Measurements from ENCODE around the gene SDK2. TPM values are rescaled to one million over a fixed set of nuclear protein-coding genes. Genes with fewer than 3 reads are reported as not detected.

Gene SDK2
- total and polyA plus RNA-seq, 7 experiments from 2014 or later: 0.64 to 14.1 (median 8.2) TPM

DNA sequence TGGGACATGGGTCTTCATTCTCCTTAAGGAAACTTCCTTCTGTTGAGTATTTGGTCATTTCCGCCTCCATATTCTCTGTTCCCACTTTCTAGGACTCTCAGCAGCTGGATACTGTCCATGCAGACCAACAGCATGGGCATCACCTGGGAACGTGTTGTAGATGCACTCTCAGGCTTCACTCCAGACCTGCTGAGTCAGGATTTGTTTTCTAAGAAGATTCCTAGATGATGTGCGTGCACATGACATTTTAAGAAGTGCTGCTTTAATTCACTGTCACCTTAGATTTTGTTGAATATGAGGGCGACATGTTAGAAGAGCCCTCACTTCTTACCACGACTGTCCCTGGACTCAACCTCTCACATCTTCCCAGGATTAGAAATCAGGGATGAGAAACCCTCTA, 10.0 kb upstream of the SDK2 start:
- Mint-ChIP-seq H3K27me3 (peaks cover 0 to 24% (median 0%) of the 10 kb centered on the region in 5 donors), H3K9me3 (peaks cover 9 to 23% (median 15%) of the 10 kb centered on the region in 11 donors), H3K36me3 (peaks cover 0 to 20% (median 11%) of the 10 kb centered on the region in 5 donors), H3K4me3 (no peak overlapping the region), H3K4me1 (peaks cover 5 to 28% (median 14%) of the 10 kb centered on the region in 7 donors), H3K27ac (no peak overlapping the region)
- ChIA-PET CTCF (no interaction called here), POLR2A (no interaction called here)
- no peaks in the 10 kb centered on the region for H3K4me1 ChIP-seq (ENCODE audit: control insufficient read depth in 2 of 2, insufficient read depth in 2 of 2, low read length in 2 of 2)
- H3K4me3 ChIP-seq (ENCODE audit: low read length): no peak overlapping the region
- H3K36me3 ChIP-seq (ENCODE audit: control insufficient read depth in 2 of 3, insufficient read depth in 3 of 3, low read length in 3 of 3): no peaks in the 10 kb centered on the region
- no peak for ATAC-seq
- intact Hi-C loops (cut with micrococcal nuclease): no loop called here
- DNase-seq: no peak
- no peaks in the 10 kb centered on the region for H3K27me3 ChIP-seq (ENCODE audit: control insufficient read depth in 2 of 2, insufficient read depth in 2 of 2, low read length in 2 of 2)
- peaks cover 0 to 15% (median 3%) of the 10 kb centered on the region in 3 experiments for H3K9me3 ChIP-seq (ENCODE audit: control insufficient read depth in 2 of 3, low read length in 3 of 3)
- H3K27ac ChIP-seq (ENCODE audit: low read depth, low read length): no peak overlapping the region

- Histone ChIP-seq H3K27ac (ENCODE audit: low read depth, low read length) (no peak overlapping the region), H3K27me3 (ENCODE audit: control insufficient read depth in 2 of 2, insufficient read depth in 2 of 2, low read length in 2 of 2) (no peaks in the 10 kb centered on the region), H3K36me3 (ENCODE audit: control insufficient read depth in 2 of 3, insufficient read depth in 3 of 3, low read length in 3 of 3) (no peaks in the 10 kb centered on the region), H3K4me3 (ENCODE audit: low read length) (no peak overlapping the region), H3K9me3 (ENCODE audit: control insufficient read depth in 2 of 3, low read length in 3 of 3) (peaks cover 0 to 15% (median 3%) of the 10 kb centered on the region in 3 experiments), H3K4me1 (ENCODE audit: control insufficient read depth in 2 of 2, insufficient read depth in 2 of 2, low read length in 2 of 2) (no peaks in the 10 kb centered on the region)
- peaks cover 5 to 28% (median 14%) of the 10 kb centered on the region in 7 donors for H3K4me1 Mint-ChIP-seq
- H3K27me3 Mint-ChIP-seq: peaks cover 0 to 26% (median 0%) of the 10 kb centered on the region in 5 donors
- POLR2A ChIA-PET: no interaction called here
- CTCF ChIA-PET: no interaction called here
- intact Hi-C loops (cut with micrococcal nuclease): no loop called here
- no peak for ATAC-seq
- peaks cover 9 to 23% (median 15%) of the 10 kb centered on the region in 11 donors for H3K9me3 Mint-ChIP-seq
- no peak overlapping the region for H3K4me3 Mint-ChIP-seq
- H3K27ac Mint-ChIP-seq: peak overlapping the region in 2 of 9 donors; percentile 7 to 62
- no peak for DNase-seq
- peaks cover 0 to 20% (median 11%) of the 10 kb centered on the region in 5 donors for H3K36me3 Mint-ChIP-seq
These were observed 9.6 kb upstream of the SDK2 start for GRCh38 chr17:73653810-73654209.

DNA sequence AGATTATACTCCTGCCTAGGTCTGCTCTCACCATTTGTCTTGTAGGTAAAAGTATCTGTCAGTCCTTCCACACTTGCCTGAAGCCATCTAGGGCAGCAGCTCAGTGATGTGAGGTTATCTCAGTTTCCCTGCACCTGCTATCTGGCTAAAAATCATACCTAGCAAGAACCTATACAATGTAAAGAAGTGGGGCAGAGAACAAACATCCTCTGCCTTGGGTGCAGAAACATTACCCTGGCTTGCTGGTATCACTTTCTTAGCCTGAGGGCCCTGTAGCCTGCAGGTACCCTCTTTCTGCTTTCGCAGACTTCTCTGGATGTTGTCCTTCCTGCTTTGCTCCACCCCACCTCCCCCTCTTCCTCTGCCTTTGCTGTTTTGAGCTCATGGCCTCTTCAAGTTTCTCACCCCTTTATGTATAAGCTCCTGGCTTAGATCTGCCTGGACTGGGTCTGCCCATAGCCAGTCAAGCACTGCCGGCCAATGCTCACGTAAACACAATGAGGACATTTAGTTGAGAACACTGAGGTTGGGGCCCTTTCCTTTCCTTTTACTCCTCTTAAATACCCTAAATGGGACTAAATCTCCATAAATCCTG, 8.7 kb upstream of the SDK2 start:
- Mint-ChIP-seq H3K27me3 (peaks cover 0 to 34% (median 0%) of the 10 kb centered on the region in 5 donors), H3K4me3 (no peak overlapping the region), H3K27ac (peak overlapping the region in 2 of 9 donors; percentile 7 to 62), H3K9me3 (peaks cover 9 to 23% (median 15%) of the 10 kb centered on the region in 11 donors), H3K36me3 (peaks cover 0 to 20% (median 11%) of the 10 kb centered on the region in 5 donors), H3K4me1 (peaks cover 5 to 28% (median 14%) of the 10 kb centered on the region in 7 donors)
- ChIA-PET CTCF (interaction anchor here (0.6 to 5.1 kb wide), 3 partner anchors 55 to 189 kb away, joined by 3 to 26 read pairs (median 9); no protein-coding TSS in a partner anchor), POLR2A (interaction anchor here (0.5 kb wide), 1 partner anchor 198 kb away, joined by 3 read pairs; no protein-coding TSS in a partner anchor)
- H3K36me3 ChIP-seq (ENCODE audit: control insufficient read depth in 2 of 3, insufficient read depth in 3 of 3, low read length in 3 of 3): no peaks in the 10 kb centered on the region
- H3K4me3 ChIP-seq (ENCODE audit: low read length): no peak overlapping the region
- H3K9me3 ChIP-seq (ENCODE audit: control insufficient read depth in 2 of 3, low read length in 3 of 3): peaks cover 0 to 15% (median 3%) of the 10 kb centered on the region in 3 experiments
- H3K27me3 ChIP-seq (ENCODE audit: control insufficient read depth in 2 of 2, insufficient read depth in 2 of 2, low read length in 2 of 2): no peaks in the 10 kb centered on the region
- intact Hi-C loops (cut with micrococcal nuclease): no loop called here
- ATAC-seq (no peak), DNase-seq (no peak)
- no peak overlapping the region for H3K27ac ChIP-seq (ENCODE audit: low read depth, low read length)
- H3K4me1 ChIP-seq (ENCODE audit: control insufficient read depth in 2 of 2, insufficient read depth in 2 of 2, low read length in 2 of 2): no peaks in the 10 kb centered on the region

GRCh38 chr17:73650617-73651200, 6.5 kb upstream of the SDK2 start:
- intact Hi-C loops (cut with micrococcal nuclease): loop anchor here (1.0 kb wide), 4 partner anchors 60 to 306 kb away; no protein-coding TSS in a partner anchor
- Histone ChIP-seq H3K4me1 (ENCODE audit: control insufficient read depth in 2 of 2, insufficient read depth in 2 of 2, low read length in 2 of 2) (no peaks in the 10 kb centered on the region), H3K9me3 (ENCODE audit: control insufficient read depth in 2 of 3, low read length in 3 of 3) (peaks cover 0 to 15% (median 3%) of the 10 kb centered on the region in 3 experiments), H3K27ac (ENCODE audit: low read depth, low read length) (no peak overlapping the region), H3K27me3 (ENCODE audit: control insufficient read depth in 2 of 2, insufficient read depth in 2 of 2, low read length in 2 of 2) (no peaks in the 10 kb centered on the region), H3K36me3 (ENCODE audit: control insufficient read depth in 2 of 3, insufficient read depth in 3 of 3, low read length in 3 of 3) (no peaks in the 10 kb centered on the region), H3K4me3 (ENCODE audit: low read length) (no peak overlapping the region)
- POLR2A ChIA-PET: interaction anchor here (0.6 to 1.0 kb wide), 2 partner anchors 27 to 177 kb away, joined by 3 read pairs; no protein-coding TSS in a partner anchor
- peaks cover 0 to 20% (median 11%) of the 10 kb centered on the region in 5 donors for H3K36me3 Mint-ChIP-seq
- H3K27ac Mint-ChIP-seq: no peak overlapping the region
- DNase-seq: no peak
- CTCF ChIA-PET: interaction anchor here (0.6 to 5.1 kb wide), 9 partner anchors 17 to 539 kb away, joined by 3 to 26 read pairs (median 3); no protein-coding TSS in a partner anchor
- no peak overlapping the region for H3K4me3 Mint-ChIP-seq
- H3K9me3 Mint-ChIP-seq: peaks cover 9 to 21% (median 15%) of the 10 kb centered on the region in 11 donors
- ATAC-seq: no peak
- H3K27me3 Mint-ChIP-seq: peaks cover 0 to 53% (median 3%) of the 10 kb centered on the region in 5 donors
- H3K4me1 Mint-ChIP-seq: peaks cover 5 to 23% (median 16%) of the 10 kb centered on the region in 7 donors

- ATAC-seq (peak; percentile 57), DNase-seq (peak in 4 of 9 donors; percentile 24 to 45 (median 28))
- no peaks in the 10 kb centered on the region for H3K36me3 ChIP-seq (ENCODE audit: control insufficient read depth in 2 of 3, insufficient read depth in 3 of 3, low read length in 3 of 3)
- H3K4me3 ChIP-seq (ENCODE audit: low read length): no peak overlapping the region
- Mint-ChIP-seq H3K9me3 (peaks cover 9 to 19% (median 15%) of the 10 kb centered on the region in 11 donors), H3K4me3 (no peak overlapping the region), H3K27ac (no peak overlapping the region), H3K27me3 (peaks cover 0 to 57% (median 3%) of the 10 kb centered on the region in 5 donors), H3K36me3 (peaks cover 0 to 19% (median 11%) of the 10 kb centered on the region in 5 donors), H3K4me1 (peaks cover 5 to 23% (median 16%) of the 10 kb centered on the region in 7 donors)
- H3K4me1 ChIP-seq (ENCODE audit: control insufficient read depth in 2 of 2, insufficient read depth in 2 of 2, low read length in 2 of 2): no peaks in the 10 kb centered on the region
- no peak overlapping the region for H3K27ac ChIP-seq (ENCODE audit: low read depth, low read length)
- no peaks in the 10 kb centered on the region for H3K27me3 ChIP-seq (ENCODE audit: control insufficient read depth in 2 of 2, insufficient read depth in 2 of 2, low read length in 2 of 2)
- peaks cover 0 to 15% (median 3%) of the 10 kb centered on the region in 3 experiments for H3K9me3 ChIP-seq (ENCODE audit: control insufficient read depth in 2 of 3, low read length in 3 of 3)
- POLR2A ChIA-PET: interaction anchor here (1.0 kb wide), 1 partner anchor 26 kb away, joined by 3 read pairs; no protein-coding TSS in a partner anchor
- intact Hi-C loops (cut with micrococcal nuclease): loop anchor here (1.0 kb wide), 4 partner anchors 60 to 306 kb away; no protein-coding TSS in a partner anchor
- CTCF ChIA-PET: interaction anchor here (0.6 to 5.1 kb wide), 11 partner anchors 18 to 539 kb away, joined by 3 to 26 read pairs (median 3); no protein-coding TSS in a partner anchor
These were observed 5.9 kb upstream of the SDK2 start for GRCh38 chr17:73650140-73650539.

GRCh38 chr17:73648974-73649373, 4.7 kb upstream of the SDK2 start:
- Histone ChIP-seq H3K9me3 (ENCODE audit: control insufficient read depth in 2 of 3, low read length in 3 of 3) (peaks cover 0 to 10% (median 3%) of the 10 kb centered on the region in 3 experiments), H3K4me1 (ENCODE audit: control insufficient read depth in 2 of 2, insufficient read depth in 2 of 2, low read length in 2 of 2) (no peaks in the 10 kb centered on the region), H3K27ac (ENCODE audit: low read depth, low read length) (no peak overlapping the region), H3K4me3 (ENCODE audit: low read length) (no peak overlapping the region), H3K27me3 (ENCODE audit: control insufficient read depth in 2 of 2, insufficient read depth in 2 of 2, low read length in 2 of 2) (no peaks in the 10 kb centered on the region), H3K36me3 (ENCODE audit: control insufficient read depth in 2 of 3, insufficient read depth in 3 of 3, low read length in 3 of 3) (no peaks in the 10 kb centered on the region)
- peaks cover 0 to 56% (median 3%) of the 10 kb centered on the region in 5 donors for H3K27me3 Mint-ChIP-seq
- H3K36me3 Mint-ChIP-seq: peaks cover 0 to 8% (median 4%) of the 10 kb centered on the region in 5 donors
- ChIA-PET CTCF (interaction anchor here (0.7 to 5.1 kb wide), 3 partner anchors 73 to 301 kb away, joined by 3 to 26 read pairs (median 4); no protein-coding TSS in a partner anchor), POLR2A (interaction anchor here (0.6 kb wide), 1 partner anchor 18 kb away, joined by 3 read pairs; no protein-coding TSS in a partner anchor)
- peaks cover 0 to 8% (median 6%) of the 10 kb centered on the region in 11 donors for H3K9me3 Mint-ChIP-seq
- peak overlapping the region in 1 of 9 donors; percentile 46 for H3K27ac Mint-ChIP-seq
- no peak overlapping the region for H3K4me3 Mint-ChIP-seq
- no peak for DNase-seq
- no peak for ATAC-seq
- peaks cover 7 to 23% (median 16%) of the 10 kb centered on the region in 7 donors for H3K4me1 Mint-ChIP-seq
- intact Hi-C loops (cut with micrococcal nuclease): loop anchor here (5.0 kb wide), 2 partner anchors 133 to 348 kb away; no protein-coding TSS in a partner anchor

All from naive thymus-derived CD4-positive, alpha-beta T cell (primary cell).